GM18507 (cell line): ENCODE results near the gene ABLIM1.

Experiments used
- DNase-seq: peaks from one replicate; pipeline ENCODE4 v3.0.0; 2011; ENCODE audit warnings: low read depth; ENCODE audit not compliant: insufficient read length; ENCODE audit errors: extremely low spot score
- FAIRE-seq: peaks from 2 replicates; lab custom pipeline; 2011; peaks lifted over from hg19 to GRCh38; lab: Jason Lieb, UNC

Gene ABLIM1

GRCh38 chr10:114629083-114629823 lies 28.8 kb downstream of the ABLIM1 start:
- DNase-seq (no peak), FAIRE-seq (no peak)

- no peak for FAIRE-seq
- DNase-seq, result no peak
Observed at GRCh38 chr10:114628106-114628505, 30.0 kb downstream of the ABLIM1 start.

- no peak for FAIRE-seq
- DNase-seq, result no peak
Observed at GRCh38 chr10:114626841-114627240, 31.2 kb downstream of the ABLIM1 start.

GRCh38 chr10:114624951-114625780 lies 32.9 kb downstream of the ABLIM1 start:
- DNase-seq, result no peak
- no peak for FAIRE-seq

GRCh38 chr10:114624422-114624821 lies 33.7 kb downstream of the ABLIM1 start:
- FAIRE-seq, result no peak

GRCh38 chr10:114623661-114624294 lies 34.3 kb downstream of the ABLIM1 start:
- DNase-seq (no peak), FAIRE-seq (peak; percentile 39)

More at GRCh38 chr10:114624422-114624821, 33.7 kb downstream of the ABLIM1 start:
- no peak for DNase-seq

GRCh38 chr10:114623155-114623554 lies 34.9 kb downstream of the ABLIM1 start:
- DNase-seq (no peak), FAIRE-seq (no peak)

- FAIRE-seq (no peak), DNase-seq (no peak)
Observed at GRCh38 chr10:114618722-114619121, 39.4 kb downstream of the ABLIM1 start.

- FAIRE-seq (no peak), DNase-seq (no peak)
Observed at GRCh38 chr10:114616516-114616915, 41.6 kb downstream of the ABLIM1 start.

- FAIRE-seq, result no peak
Observed at GRCh38 chr10:114616103-114616502, 42.0 kb downstream of the ABLIM1 start.

GRCh38 chr10:114615600-114616007 lies 42.5 kb downstream of the ABLIM1 start:
- FAIRE-seq (peak; percentile 74), DNase-seq (peak; percentile 28)

More at GRCh38 chr10:114616103-114616502, 42.0 kb downstream of the ABLIM1 start:
- DNase-seq, result no peak

GRCh38 chr10:114613237-114613979 lies 44.7 kb downstream of the ABLIM1 start:
- DNase-seq, result no peak
- FAIRE-seq, result no peak

GRCh38 chr10:114611617-114612016 lies 46.5 kb downstream of the ABLIM1 start:
- no peak for FAIRE-seq

GRCh38 chr10:114609518-114610426 lies 48.3 kb downstream of the ABLIM1 start:
- DNase-seq, result no peak
- FAIRE-seq, result no peak

More at GRCh38 chr10:114611617-114612016, 46.5 kb downstream of the ABLIM1 start:
- DNase-seq, result no peak

GRCh38 chr10:114607358-114607998 lies 50.6 kb downstream of the ABLIM1 start:
- no peak for FAIRE-seq
- no peak for DNase-seq

GRCh38 chr10:114605155-114605797 lies 52.8 kb downstream of the ABLIM1 start:
- DNase-seq (no peak), FAIRE-seq (no peak)

GRCh38 chr10:114604357-114605130 lies 53.5 kb downstream of the ABLIM1 start:
- FAIRE-seq (no peak), DNase-seq (no peak)
